H1 (cell line): ENCODE data around the gene ARL6IP4. TPM values are rescaled to one million over a fixed set of nuclear protein-coding genes. Genes with fewer than 3 reads are reported as not detected.

Source experiments
- CTCF ChIA-PET: fragments of 300-600 bp; sonication (Branson Sonifier 250); formaldehyde crosslinking; loops from one replicate; lab custom pipeline; 2021; ENCODE audit not compliant: partially characterized antibody; lab: Charles Lee
- POLR2A ChIA-PET: fragments of 300-600 bp; sonication (Branson Sonifier 250); formaldehyde crosslinking; loops from one replicate; lab custom pipeline; 2021; ENCODE audit warnings: inconsistent platforms; ENCODE audit not compliant: partially characterized antibody; lab: Charles Lee
- DNase-seq, 2 experiments: peaks; one replicate each; pipeline versions ENCODE4 v3.0.0 to v3.0.0-alpha.2; 2010 to 2022; ENCODE audit warnings: low spot score in 2 of 2, low read depth in 1 of 2, mixed read lengths in 1 of 2
- FAIRE-seq: peaks from 2 replicates; lab custom pipeline; 2011; peaks lifted over from hg19 to GRCh38; lab: Jason Lieb, UNC
- H2AFZ ChIP-seq: 2 replicates; pipeline ENCODE4 v1.8.1; 2012; ENCODE audit warnings: low read length, inconsistent platforms
- H2AK5ac ChIP-seq: 2 replicates; pipeline ENCODE4 v1.6.1; 2013; ENCODE audit warnings: low read depth, low read length
- H2BK120ac ChIP-seq: replicated peaks from 2 replicates; pipeline ENCODE3; 2013; ENCODE audit warnings: low read depth, low read length, inconsistent platforms
- H2BK12ac ChIP-seq: 2 replicates; pipeline ENCODE4 v1.6.1; 2013; ENCODE audit warnings: low read depth, low read length
- H2BK15ac ChIP-seq: 2 replicates; pipeline ENCODE4 v1.6.1; 2013; ENCODE audit warnings: low read length
- H2BK20ac ChIP-seq: 2 replicates; pipeline ENCODE4 v1.6.1; 2013; ENCODE audit warnings: low read length
- H2BK5ac ChIP-seq: 2 replicates; pipeline ENCODE4 v1.6.1; 2013; ENCODE audit warnings: low read depth, low read length
- H3K14ac ChIP-seq: 2 replicates; pipeline ENCODE4 v1.6.1; 2013; ENCODE audit warnings: inconsistent platforms; ENCODE audit not compliant: insufficient read length
- H3K18ac ChIP-seq: 2 replicates; pipeline ENCODE4 v1.6.1; 2013; ENCODE audit warnings: low read length; ENCODE audit errors: extremely low read depth
- H3K23ac ChIP-seq: 2 replicates; pipeline ENCODE4 v1.6.1; 2013; ENCODE audit warnings: inconsistent platforms; ENCODE audit not compliant: insufficient read length
- H3K23me2 ChIP-seq: 2 replicates; pipeline ENCODE4 v1.6.1; 2013; ENCODE audit warnings: low read depth, low read length
- H3K27ac ChIP-seq: 2 replicates; pipeline ENCODE4 v1.6.1; 2011; ENCODE audit warnings: low read depth, low read length, inconsistent platforms
- H3K27me3 ChIP-seq, 4 experiments: replicated peaks in 1 of 4; 1 replicate in 1 of 4; 2 replicates in 3 of 4; pipeline versions ENCODE4 v1.6.1 to v1.8.1; 2011 to 2013; ENCODE audit warnings: low read length in 3 of 4, mild to moderate bottlenecking in 3 of 4, inconsistent platforms in 2 of 4, mixed read lengths in 2 of 4, moderate library complexity in 1 of 4; ENCODE audit not compliant: control insufficient read depth in 3 of 4, insufficient read depth in 3 of 4; ENCODE audit errors: extremely low read depth in 1 of 4
- H3K36me3 ChIP-seq, 4 experiments: 2 replicates each; pipeline versions ENCODE4 v1.6.1 to v1.8.1; 2011 to 2013; ENCODE audit warnings: mild to moderate bottlenecking in 4 of 4, low read length in 3 of 4, moderate library complexity in 2 of 4, control low read depth in 1 of 4, inconsistent platforms in 1 of 4; ENCODE audit not compliant: insufficient read depth in 4 of 4, control insufficient read depth in 2 of 4
- H3K4ac ChIP-seq: replicated peaks from 2 replicates; pipeline ENCODE3; 2013; ENCODE audit warnings: low read length, low read depth, mixed read lengths, inconsistent platforms; ENCODE audit not compliant: insufficient read length
- H3K4me1 ChIP-seq, 4 experiments: replicated peaks in 1 of 4; 1 replicate in 1 of 4; 2 replicates in 3 of 4; pipeline versions ENCODE4 v1.6.1 to v1.8.1; 2011 to 2013; ENCODE audit warnings: low read length in 3 of 4, inconsistent platforms in 2 of 4, mixed read lengths in 1 of 4; ENCODE audit not compliant: insufficient read depth in 4 of 4, control insufficient read depth in 3 of 4
- H3K4me2 ChIP-seq, 2 experiments: 2 replicates each; pipeline versions ENCODE4 v1.6.1 to v1.8.1; 2011 to 2013; ENCODE audit warnings: low read depth in 2 of 2, low read length in 2 of 2, control low read depth in 1 of 2, inconsistent platforms in 1 of 2, mild to moderate bottlenecking in 1 of 2; ENCODE audit not compliant: insufficient read depth in 1 of 2
- H3K4me3 ChIP-seq, 4 experiments: fragments of 200-600, 300-600 bp in 1 of 4; sonication (generic), shearing (Covaris generic), sonication (Bioruptor Twin) in 1 of 4; 2 replicates each; pipeline versions ENCODE4 v1.5.1 to v1.8.1; 2011 to 2016; ENCODE audit warnings: low read length in 4 of 4, low read depth in 3 of 4, control low read depth in 2 of 4, inconsistent platforms in 2 of 4, mild to moderate bottlenecking in 2 of 4, mixed read lengths in 1 of 4, moderate library complexity in 1 of 4; ENCODE audit not compliant: insufficient read depth in 2 of 4; ENCODE audit errors: extremely low read depth in 1 of 4
- H3K56ac ChIP-seq: replicated peaks from 2 replicates; pipeline ENCODE3; 2013; ENCODE audit warnings: low read depth, mild to moderate bottlenecking, mixed read lengths, low read length, inconsistent platforms; ENCODE audit not compliant: insufficient read length
- H3K79me1 ChIP-seq: 2 replicates; pipeline ENCODE4 v1.6.1; 2013; ENCODE audit warnings: low read depth, low read length, control low read depth
- H3K79me2 ChIP-seq, 2 experiments: 2 replicates each; pipeline versions ENCODE4 v1.6.1 to v1.8.1; 2012 to 2013; ENCODE audit warnings: low read length in 2 of 2, mild to moderate bottlenecking in 2 of 2, inconsistent platforms in 1 of 2; ENCODE audit not compliant: insufficient read depth in 2 of 2, control insufficient read depth in 1 of 2
- H3K9ac ChIP-seq, 4 experiments: replicated peaks in 1 of 4; 1 replicate in 1 of 4; 2 replicates in 3 of 4; pipeline versions ENCODE4 v1.6.1 to v1.8.1; 2011 to 2013; ENCODE audit warnings: low read depth in 3 of 4, low read length in 3 of 4, control low read depth in 2 of 4, mild to moderate bottlenecking in 2 of 4, moderate library complexity in 2 of 4, inconsistent platforms in 1 of 4; ENCODE audit errors: extremely low read depth in 1 of 4
- H3K9me3 ChIP-seq, 2 experiments: 2 replicates each; pipeline versions ENCODE4 v1.6.1 to v1.8.1; 2012 to 2013; ENCODE audit warnings: mild to moderate bottlenecking in 2 of 2, moderate library complexity in 2 of 2, control low read depth in 1 of 2, inconsistent platforms in 1 of 2, low read depth in 1 of 2, low read length in 1 of 2, mixed read lengths in 1 of 2; ENCODE audit not compliant: insufficient read depth in 2 of 2
- H4K20me1 ChIP-seq, 2 experiments: replicated peaks in 1 of 2; 2 replicates each; pipeline versions ENCODE3 to v1.8.1; 2011 to 2013; ENCODE audit warnings: inconsistent platforms in 2 of 2, low read length in 2 of 2, mild to moderate bottlenecking in 1 of 2; ENCODE audit not compliant: insufficient read depth in 2 of 2, control insufficient read depth in 1 of 2
- H4K5ac ChIP-seq: 2 replicates; pipeline ENCODE4 v1.6.1; 2013; ENCODE audit warnings: low read length, low read depth, mixed read lengths, inconsistent platforms; ENCODE audit not compliant: insufficient read length
- H4K8ac ChIP-seq: 2 replicates; pipeline ENCODE4 v1.8.0; 2013; ENCODE audit warnings: mild to moderate bottlenecking, moderate library complexity, low read length, inconsistent platforms; ENCODE audit not compliant: insufficient read depth; ENCODE audit errors: extremely low read depth
- H4K91ac ChIP-seq: replicated peaks from 2 replicates; pipeline ENCODE3; 2013; ENCODE audit warnings: low read length, mixed read lengths, inconsistent platforms; ENCODE audit not compliant: insufficient read length
- ATF2 ChIP-seq: IDR thresholded peaks from 2 replicates; pipeline ENCODE4 v1.6.1; 2012; ENCODE audit warnings: low read length, inconsistent platforms
- ATF3 ChIP-seq: IDR thresholded peaks from 2 replicates; pipeline ENCODE4 v1.6.1; 2011; ENCODE audit warnings: low read depth, mild to moderate bottlenecking, low read length; ENCODE audit not compliant: insufficient read depth
- CBX8 ChIP-seq: fragments of 300-800, 300-1000 bp; sonication (generic); IDR thresholded peaks from 2 replicates; pipeline ENCODE4 v1.7.1; 2016; ENCODE audit warnings: low read depth, low read length, borderline replicate concordance
- GTF2F1 ChIP-seq: IDR thresholded peaks from 2 replicates; pipeline ENCODE4 v1.6.1; 2012; ENCODE audit warnings: low read depth, low read length, improper control_type of control experiment, borderline replicate concordance
- HDAC2 ChIP-seq, 2 experiments: fragments of 300-600 bp in 1 of 2; sonication (generic) in 1 of 2; IDR thresholded peaks; 2 replicates each; pipeline ENCODE4 v1.6.1; 2011 to 2012; ENCODE audit warnings: low read depth in 2 of 2, low read length in 2 of 2, mild to moderate bottlenecking in 2 of 2, moderate library complexity in 2 of 2, borderline replicate concordance in 1 of 2, inconsistent platforms in 1 of 2
- JUN ChIP-seq: IDR thresholded peaks from 2 replicates; pipeline ENCODE4 v1.6.1; 2011; ENCODE audit warnings: low read depth, mild to moderate bottlenecking, improper control_type of control experiment, low read length
- TAF1 ChIP-seq: IDR thresholded peaks from 2 replicates; pipeline ENCODE4 v1.6.1; 2011; ENCODE audit warnings: mild to moderate bottlenecking, low read depth, low read length
- TBP ChIP-seq: IDR thresholded peaks from 2 replicates; pipeline ENCODE4 v1.6.1; 2011; ENCODE audit warnings: low read depth, low read length, improper control_type of control experiment
- TEAD4 ChIP-seq: IDR thresholded peaks from 2 replicates; pipeline ENCODE4 v1.6.1; 2012; ENCODE audit warnings: low read depth, low read length, inconsistent platforms, mixed read lengths
- WGBS, 2 experiments: shearing (Covaris generic) in 1 of 2; methylation state at CpG; one replicate each; pipeline versions ENCODE4 v1.1.6 to v1.1.7; 2013 to 2015; ENCODE audit warnings: low lambda C conversion rate in 2 of 2, mixed read lengths in 2 of 2, inconsistent platforms in 1 of 2, low coverage in 1 of 2, missing lambda C conversion rate in 1 of 2; ENCODE audit not compliant: insufficient replicate concordance in 2 of 2, insufficient coverage in 1 of 2, insufficient read length in 1 of 2; ENCODE audit errors: extremely low coverage in 1 of 2, missing lambda C conversion rate in 1 of 2; 5-methylcytosine and 5-hydroxymethylcytosine counted together
- polyA plus RNA-seq, 7 experiments: library from polyadenylated mRNA; depleted of rRNA in 3 of 7; stranded (reverse) in 5 of 7; unstranded in 2 of 7; fragments of >200 nt in 5 of 7; fragments of 200-250 nt in 2 of 7; gene quantifications; 1 replicate in 5 of 7; 2 replicates in 1 of 7; 4 replicates in 1 of 7; pipeline versions ENCODE4 v1.2.1 to v1.2.3, GENCODE V29; 2011 to 2013; ENCODE audit warnings: missing spikeins in 2 of 7, mixed read lengths in 2 of 7
- total RNA-seq: library from RNA; stranded (reverse); fragmentation: NEBNext Ultra II Directional; extraction: Animal tissue kit (Norgen Biotek cat#: 25700); gene quantifications from 2 replicates; pipeline ENCODE4 v1.2.1, GENCODE V29; 2021

Gene ARL6IP4
- total and polyA plus RNA-seq, 2 of the 8 experiments (the other 6 are each of a cell fraction or from before 2014, with no cell fraction given), result 76.4 to 109 TPM

GRCh38 chr12:123004287-123004686, 23.8 kb downstream of the ARL6IP4 start:
- no peaks in the 10 kb centered on the region for H3K36me3 ChIP-seq
- no peak overlapping the region for H2AK5ac ChIP-seq
- no peak overlapping the region for H3K14ac ChIP-seq
- H2AFZ ChIP-seq, result no peak overlapping the region
- H3K9me3 ChIP-seq, result no peaks in the 10 kb centered on the region
- no peak overlapping the region; a peak in 1 of 7 replicates for H3K9ac ChIP-seq
- no peak overlapping the region for H2BK20ac ChIP-seq
- H3K56ac ChIP-seq, result no peak overlapping the region
- H3K23ac ChIP-seq, result no peak overlapping the region
- no peak overlapping the region for H4K8ac ChIP-seq
- 94% methylated on average over 14 of the region's 14 CpGs; no CpG with 5 or more reads in 1 of the 2 experiments for whole genome bisulfite sequencing, 2 experiments
- H3K4ac ChIP-seq, result no peak overlapping the region
- H2BK15ac ChIP-seq, result no peak overlapping the region
- no peak overlapping the region for H3K4me2 ChIP-seq
- H3K27me3 ChIP-seq, result no peaks in the 10 kb centered on the region
- peaks cover 0 to 3% of the 10 kb centered on the region in 2 experiments for H4K20me1 ChIP-seq
- no peak overlapping the region for H2BK120ac ChIP-seq
- H3K4me1 ChIP-seq, result no peaks in the 10 kb centered on the region
- no peak overlapping the region for H2BK12ac ChIP-seq
- DNase-seq (no peak), FAIRE-seq (no peak)
- TF ChIP-seq JUN (no peak), HDAC2 (IDR thresholded peaks at IDR 0.05; ENCODE audit: borderline replicate concordance in 1 of 2, low read depth in 2 of 2, low read length in 2 of 2) (no peak), GTF2F1 (no peak), TBP (no peak), ATF3 (no peak), TAF1 (no peak), CBX8 (no peak), ATF2 (no peak), TEAD4 (no peak)
- CTCF ChIA-PET, result no interaction called here
- H3K79me2 ChIP-seq, result no peaks in the 10 kb centered on the region
- POLR2A ChIA-PET, result no interaction called here
- H3K4me3 ChIP-seq, result no peak overlapping the region
- no peaks in the 10 kb centered on the region for H3K79me1 ChIP-seq
- H4K91ac ChIP-seq, result no peak overlapping the region
- no peaks in the 10 kb centered on the region for H3K23me2 ChIP-seq
- H4K5ac ChIP-seq, result no peak overlapping the region
- no peak overlapping the region for H3K27ac ChIP-seq
- H2BK5ac ChIP-seq, result no peak overlapping the region
- H3K18ac ChIP-seq, result no peak overlapping the region
